HG03135 (cell line): Measurements from ENCODE around the gene KRTAP1-5.
"Not testable (repeated sequence)": the region's sequence is repeated elsewhere in the genome, so short reads cannot be mapped to it uniquely, and the experiment has no call there.

Experiments used
- ATAC-seq: cut with Tn5 transposase; IDR thresholded peaks from one replicate; pipeline ENCODE4 v1.9.1; 2021; ENCODE audit warnings: mild to moderate bottlenecking, moderate library complexity; ENCODE audit not compliant: unreplicated experiment

Gene KRTAP1-5

GRCh38 chr17:41049110-41049509, 22.1 kb upstream of the KRTAP1-5 start:
- ATAC-seq, result no peak

- no peak for ATAC-seq
Measured at GRCh38 chr17:41048441-41048840, 21.4 kb upstream of the KRTAP1-5 start.

GRCh38 chr17:41046735-41047465, 19.9 kb upstream of the KRTAP1-5 start, which contains the start of gene KRTAP2-1:
Gene KRTAP2-1 (minus strand): TSS chr17:41047316. CDS start chr17:41047267, 49 bp downstream.
- ATAC-seq, result not testable (repeated sequence)

GRCh38 chr17:41042953-41043352, 15.9 kb upstream of the KRTAP1-5 start:
- ATAC-seq, result no peak

DNA sequence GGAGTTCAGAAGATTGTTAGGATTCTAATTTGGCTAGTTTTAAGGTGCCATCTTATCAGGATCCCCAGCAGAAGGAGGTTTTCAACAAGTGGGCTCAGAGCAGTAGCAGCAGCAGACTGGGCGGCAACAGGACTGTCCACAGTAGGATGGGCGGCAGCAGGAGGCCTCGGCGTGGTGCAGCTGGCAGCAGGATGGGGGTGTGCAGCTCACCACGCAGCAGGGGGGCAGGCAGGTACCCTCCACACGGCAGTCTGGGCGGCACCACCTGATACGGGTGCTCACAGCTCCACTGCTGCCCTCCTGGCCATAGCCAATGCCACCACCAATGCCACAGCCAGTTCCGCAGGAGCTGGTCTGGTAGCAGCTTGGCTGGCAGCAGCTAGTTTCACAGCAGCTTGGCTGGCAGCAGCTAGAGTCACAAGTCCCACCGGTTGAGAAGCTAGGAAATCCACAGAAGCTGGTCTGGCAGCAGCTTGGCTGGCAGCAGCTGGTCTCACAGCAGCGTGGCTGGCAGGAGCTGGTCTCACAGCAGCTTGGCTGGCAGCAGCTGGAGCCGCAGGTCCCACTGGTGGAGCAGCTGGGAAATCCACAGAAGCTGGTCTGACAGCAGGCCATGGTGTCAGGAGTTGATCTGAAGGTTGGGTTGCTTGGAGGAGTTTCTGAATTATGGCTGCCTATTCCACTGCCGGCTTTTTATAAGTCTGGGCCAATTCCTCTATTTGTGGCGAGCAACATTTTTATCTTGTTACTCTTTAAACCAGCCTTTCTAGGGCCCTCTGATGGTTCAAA, 14.0 kb upstream of the KRTAP1-5 start, which contains the start of gene KRTAP1-1:
Gene KRTAP1-1, minus strand, starts transcription at position 668 of the 789 bp plus-strand sequence. Its CDS starts 53 bp downstream, at position 615.
- not testable (repeated sequence) for ATAC-seq

GRCh38 chr17:41037853-41038350, 10.9 kb upstream of the KRTAP1-5 start:
- no peak for ATAC-seq

- not testable (repeated sequence) for ATAC-seq
Measured at GRCh38 chr17:41034346-41034935, 7.4 kb upstream of the KRTAP1-5 start, which contains the start of gene KRTAP1-3. Gene KRTAP1-3 (minus strand): TSS chr17:41034874. CDS start chr17:41034821, 53 bp downstream.

DNA sequence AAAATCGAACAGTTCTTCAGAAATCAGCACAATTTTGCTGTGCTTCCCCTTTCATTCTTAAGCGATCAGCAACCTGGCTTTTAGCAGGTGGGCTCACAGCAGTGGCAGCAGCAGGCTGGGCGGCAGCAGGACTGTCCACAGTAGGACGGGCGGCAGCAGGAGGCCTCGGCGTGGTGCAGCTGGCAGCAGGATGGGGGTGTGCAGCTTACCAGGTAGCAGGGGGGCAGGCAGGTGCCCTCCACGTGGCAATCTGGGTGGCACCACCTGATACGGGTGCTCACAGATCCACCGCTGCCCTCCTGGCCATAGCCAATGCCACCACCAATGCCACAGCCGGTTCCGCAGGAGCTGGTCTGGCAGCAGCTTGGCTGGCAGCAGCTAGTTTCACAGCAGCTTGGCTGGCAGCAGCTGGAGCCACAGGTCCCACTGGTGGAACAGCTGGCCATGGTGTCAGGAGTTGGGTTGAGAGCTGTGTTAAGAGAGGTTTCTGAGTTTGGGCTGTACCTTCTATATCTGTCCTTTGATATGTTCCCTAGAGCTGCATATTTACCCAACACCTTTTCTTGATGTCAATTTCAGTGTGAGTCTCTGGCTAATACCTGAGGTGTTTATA, 2.7 kb upstream of the KRTAP1-5 start, which contains the start of gene KRTAP1-4:
Gene KRTAP1-4, minus strand, starts transcription at position 563 of the 613 bp plus-strand sequence. Its CDS starts 117 bp downstream, at position 446.
- no peak for ATAC-seq

GRCh38 chr17:41024697-41025096, 2.3 kb downstream of the KRTAP1-5 start:
- no peak for ATAC-seq

- no peak for ATAC-seq
Measured at GRCh38 chr17:41020336-41020735, 6.7 kb downstream of the KRTAP1-5 start.

- ATAC-seq, result no peak
Measured at GRCh38 chr17:41019415-41019814, 7.6 kb downstream of the KRTAP1-5 start.

DNA sequence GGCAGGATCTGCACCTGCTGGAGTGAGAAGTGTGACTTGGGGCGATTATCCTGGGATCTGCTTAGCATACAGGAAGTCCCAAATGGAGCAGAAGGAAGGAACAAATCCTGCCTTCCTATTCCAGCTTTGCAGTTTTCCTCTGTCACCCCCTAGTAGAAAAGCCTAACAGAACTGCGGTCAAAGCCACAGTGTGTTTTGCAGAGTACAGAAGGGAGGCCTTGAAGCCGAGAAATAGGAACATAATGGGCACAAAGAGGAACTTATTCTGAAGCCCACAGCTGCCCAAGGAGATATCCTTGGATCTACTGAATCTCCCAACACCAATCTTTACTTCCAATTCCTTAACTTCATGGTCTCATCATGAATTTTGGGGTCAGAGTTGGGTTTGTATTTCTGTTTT, 8.5 kb downstream of the KRTAP1-5 start:
- no peak for ATAC-seq

GRCh38 chr17:41016578-41017215, 10.3 kb downstream of the KRTAP1-5 start:
- ATAC-seq, result no peak

DNA sequence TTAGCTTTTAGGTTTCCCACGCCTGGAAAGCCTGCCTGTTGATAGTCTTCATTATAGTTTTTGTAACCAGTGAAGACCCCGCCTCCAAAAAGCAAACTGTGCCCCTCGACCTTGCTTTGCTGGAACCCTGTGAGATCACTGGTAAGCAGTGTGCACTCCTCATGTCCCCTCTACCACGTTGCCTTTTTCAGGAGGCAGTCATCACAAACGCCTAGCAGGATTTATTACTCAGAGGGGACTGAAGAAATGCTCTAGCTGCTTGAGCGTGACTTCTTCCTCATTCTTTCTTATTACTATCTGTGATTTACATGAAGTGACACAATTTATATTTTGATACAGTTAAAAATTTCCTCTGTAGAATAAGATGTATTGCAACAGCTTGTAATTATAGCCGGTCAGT, 11.6 kb downstream of the KRTAP1-5 start:
- no peak for ATAC-seq

- ATAC-seq, result no peak
Measured at GRCh38 chr17:41013606-41014005, 13.4 kb downstream of the KRTAP1-5 start.

GRCh38 chr17:41013181-41013580, 13.8 kb downstream of the KRTAP1-5 start:
- no peak for ATAC-seq

DNA sequence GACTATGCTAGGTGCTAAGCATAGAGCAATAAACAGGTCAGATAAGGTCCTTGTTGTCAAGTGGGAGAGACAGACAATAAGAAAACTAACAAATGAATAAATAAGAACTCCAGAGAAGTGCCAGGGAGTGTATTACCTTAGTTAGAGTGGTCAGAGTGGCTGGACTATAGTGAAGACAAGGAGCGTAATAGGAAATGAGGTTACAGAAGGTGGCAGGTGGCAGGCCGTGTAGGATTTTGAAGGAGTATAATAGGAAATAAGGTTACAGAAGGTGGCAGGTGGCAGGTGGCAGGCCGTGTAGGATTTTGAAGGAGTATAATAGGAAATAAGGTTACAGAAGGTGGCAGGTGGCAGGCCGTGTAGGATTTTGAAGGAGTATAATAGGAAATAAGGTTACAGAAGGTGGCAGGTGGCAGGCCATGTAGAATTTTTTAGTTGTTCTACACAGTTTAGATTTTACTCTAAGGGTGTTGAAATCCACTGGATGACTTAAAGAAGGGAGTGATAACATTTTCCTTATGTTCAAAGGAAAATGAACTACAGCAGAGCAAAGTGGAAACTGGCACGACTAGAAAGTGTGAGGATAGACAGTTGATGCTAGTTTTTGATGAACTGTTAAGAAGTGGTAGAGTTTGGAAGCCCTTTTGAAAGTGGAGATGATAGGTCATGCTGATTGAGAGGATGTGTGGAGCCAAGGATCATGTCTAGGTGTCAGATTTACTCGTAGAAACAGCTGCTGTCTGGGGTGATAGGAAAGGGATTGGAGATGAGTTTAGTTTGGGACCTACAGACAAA, 14.5 kb downstream of the KRTAP1-5 start:
- ATAC-seq, result no peak

GRCh38 chr17:41010441-41010840, 16.6 kb downstream of the KRTAP1-5 start:
- ATAC-seq, result no peak

DNA sequence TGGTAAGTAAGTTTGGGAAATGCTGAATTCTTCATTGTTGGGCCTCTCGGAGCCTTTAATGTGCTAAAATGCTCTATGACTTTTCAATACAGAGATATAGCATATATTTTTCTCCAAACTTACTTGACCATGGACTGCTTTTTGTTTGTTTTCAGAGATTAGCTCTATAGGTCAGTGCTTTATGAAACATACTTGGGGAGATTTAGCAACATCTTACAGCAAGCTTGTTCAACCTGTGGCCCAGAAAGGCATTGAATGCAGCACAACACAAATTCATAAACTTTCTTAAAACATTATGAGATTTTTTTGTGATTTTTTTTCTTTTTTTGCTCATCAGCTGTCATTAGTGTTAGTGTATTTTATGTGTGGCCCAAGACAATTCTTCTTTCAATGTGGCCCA, 17.1 kb downstream of the KRTAP1-5 start:
- ATAC-seq, result no peak
